HG02610 (cell line): Measurements from ENCODE around the gene TNFRSF1A.

Experiments
- ATAC-seq: cut with Tn5 transposase; IDR thresholded peaks from one replicate; pipeline ENCODE4 v1.9.1; 2021; ENCODE audit warnings: mild to moderate bottlenecking, moderate library complexity; ENCODE audit not compliant: unreplicated experiment

TNFRSF1A gene

GRCh38 chr12:6341417-6342139, at the start of gene TNFRSF1A:
Gene TNFRSF1A (minus strand): TSS chr12:6342076. CDS start chr12:6341814, 262 bp downstream.
- ATAC-seq, result peak; percentile 32

DNA sequence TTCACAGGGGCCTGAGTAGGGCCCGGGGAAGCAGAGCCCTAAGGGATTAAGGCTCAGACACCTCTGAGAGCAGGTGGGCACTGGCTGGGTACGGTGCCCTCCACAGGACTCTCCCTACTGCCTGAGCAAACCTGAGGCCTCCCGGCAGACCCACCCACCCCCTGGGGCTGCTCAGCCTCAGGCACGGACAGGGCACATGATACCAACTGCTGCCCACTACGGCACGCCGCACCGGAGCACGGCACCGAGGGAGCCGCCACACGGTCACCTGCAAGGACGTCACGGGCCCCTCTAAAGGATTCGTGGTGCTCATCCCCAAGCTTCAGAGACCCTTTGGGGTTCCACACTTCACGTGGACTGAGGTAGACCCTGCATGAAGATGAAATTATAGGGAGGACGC, 49.1 kb upstream of the TNFRSF1A start:
- no peak for ATAC-seq

DNA sequence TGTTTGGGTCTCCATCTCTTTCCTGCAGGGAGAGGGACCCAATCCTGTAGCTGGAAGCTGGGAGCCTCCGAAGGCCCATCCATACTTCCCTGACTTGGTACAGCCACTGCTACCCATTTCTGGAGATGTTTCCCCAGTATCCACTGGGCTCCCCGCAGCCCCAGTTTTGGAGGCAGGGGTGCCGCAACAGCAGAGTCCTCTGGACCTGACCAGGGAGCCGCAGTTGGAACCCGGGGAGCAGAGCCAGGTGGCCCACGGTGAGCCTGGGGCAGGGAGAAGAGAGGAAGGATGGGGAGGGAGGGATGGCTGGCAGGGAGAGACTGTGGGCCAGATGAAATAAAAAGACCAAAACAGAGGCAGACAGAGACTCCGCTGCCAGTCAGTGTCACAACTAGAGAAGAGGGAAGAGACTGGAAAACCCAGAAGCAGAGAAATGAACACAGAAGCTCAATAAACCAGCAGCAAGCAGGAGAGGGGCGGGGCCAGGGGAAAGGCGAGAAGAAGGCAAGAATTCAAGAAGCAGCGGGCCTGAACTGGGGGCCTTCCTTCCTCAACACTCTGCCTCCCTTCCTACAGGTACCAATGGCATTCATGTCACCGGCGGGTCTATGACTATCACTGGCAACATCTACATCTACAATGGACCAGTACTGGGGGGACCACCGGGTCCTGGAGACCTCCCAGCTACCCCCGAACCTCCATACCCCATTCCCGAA, 48.4 kb upstream of the TNFRSF1A start:
- no peak for ATAC-seq

- no peak for ATAC-seq
Observed at GRCh38 chr12:6387541-6387940, 45.7 kb upstream of the TNFRSF1A start.

- no peak for ATAC-seq
Observed at GRCh38 chr12:6386491-6386890, 44.6 kb upstream of the TNFRSF1A start.

GRCh38 chr12:6386038-6386437, 44.2 kb upstream of the TNFRSF1A start:
- ATAC-seq, result no peak

DNA sequence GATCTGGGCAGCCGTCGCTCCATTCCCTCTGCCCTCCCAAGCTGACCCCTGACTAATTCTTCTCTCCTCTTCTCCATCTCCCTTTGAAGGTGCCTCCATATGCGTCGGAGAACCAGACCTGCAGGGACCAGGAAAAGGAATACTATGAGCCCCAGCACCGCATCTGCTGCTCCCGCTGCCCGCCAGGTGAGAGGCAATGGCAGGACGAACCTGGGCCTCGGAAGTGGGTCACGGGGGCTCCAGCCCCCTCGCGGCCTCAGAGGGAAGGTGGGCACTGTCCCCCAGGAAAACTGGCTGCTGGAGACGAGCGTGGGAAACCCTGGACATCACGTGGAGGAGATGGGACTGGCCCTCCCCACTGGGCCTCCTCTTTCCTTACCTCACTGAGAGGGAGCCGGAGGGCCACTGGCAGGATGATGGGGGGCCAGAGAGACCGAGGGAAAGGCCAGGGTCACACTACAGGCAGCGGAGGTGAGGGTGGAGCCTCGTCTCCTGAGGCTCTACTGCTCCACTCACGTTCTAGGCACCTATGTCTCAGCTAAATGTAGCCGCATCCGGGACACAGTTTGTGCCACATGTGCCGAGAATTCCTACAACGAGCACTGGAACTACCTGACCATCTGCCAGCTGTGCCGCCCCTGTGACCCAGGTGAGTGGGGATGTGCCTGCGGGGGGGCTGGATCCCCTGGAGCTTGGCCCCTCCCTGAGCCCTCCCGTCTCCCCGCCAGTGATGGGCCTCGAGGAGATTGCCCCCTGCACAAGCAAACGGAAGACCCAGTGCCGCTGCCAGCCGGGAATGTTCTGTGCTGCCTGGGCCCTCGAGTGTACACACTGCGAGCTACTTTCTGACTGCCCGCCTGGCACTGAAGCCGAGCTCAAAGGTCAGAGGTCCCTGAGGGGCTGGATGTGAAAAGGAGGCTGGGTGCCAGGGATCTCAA, 42.9 kb upstream of the TNFRSF1A start:
- ATAC-seq, result no peak

DNA sequence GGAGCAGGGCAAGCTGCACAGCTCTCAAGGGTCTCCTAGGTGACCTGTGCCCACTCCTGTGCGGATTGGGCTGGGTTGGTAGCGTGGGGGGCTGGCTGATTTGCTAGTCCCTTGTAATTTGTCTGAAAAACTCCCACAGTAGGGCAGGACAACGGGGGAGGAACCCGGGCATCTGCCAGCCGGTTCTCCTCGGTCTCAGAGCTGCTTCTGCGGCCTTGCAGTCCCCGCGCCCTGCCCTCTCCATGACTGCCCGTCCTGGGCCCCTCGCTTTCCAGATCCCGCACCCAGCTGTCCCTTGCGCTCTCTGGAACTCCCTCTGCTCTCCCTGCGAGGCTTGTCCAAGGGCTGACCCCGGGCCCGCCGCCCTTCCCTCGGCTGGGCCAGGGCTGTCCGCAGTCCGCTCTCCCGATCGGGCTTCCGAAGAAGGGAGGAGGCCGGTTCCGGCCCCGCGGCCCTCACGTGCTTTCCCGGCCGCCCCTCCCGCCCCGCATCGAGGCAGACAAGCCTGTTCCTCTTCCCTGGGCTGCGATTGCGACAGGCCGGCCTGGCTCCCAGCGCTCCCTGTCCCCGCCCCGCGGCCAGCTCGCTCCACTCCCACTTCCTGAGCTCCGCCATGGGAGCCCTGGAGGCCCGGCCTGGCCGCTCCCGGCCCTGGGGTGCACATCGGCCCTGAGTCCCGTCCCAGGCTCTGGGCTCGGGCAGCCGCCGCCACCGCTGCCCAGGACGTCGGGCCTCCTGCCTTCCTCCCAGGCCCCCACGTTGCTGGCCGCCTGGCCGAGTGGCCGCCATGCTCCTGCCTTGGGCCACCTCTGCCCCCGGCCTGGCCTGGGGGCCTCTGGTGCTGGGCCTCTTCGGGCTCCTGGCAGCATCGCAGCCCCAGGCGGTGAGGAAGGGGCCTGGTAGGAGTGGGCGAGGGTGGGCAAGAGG, 42.0 kb upstream of the TNFRSF1A start, which contains the start of gene LTBR:
Gene LTBR (plus strand): TSS at position 591 of the 927 bp plus-strand sequence. CDS start 197 bp downstream, at position 788.
- no peak for ATAC-seq

DNA sequence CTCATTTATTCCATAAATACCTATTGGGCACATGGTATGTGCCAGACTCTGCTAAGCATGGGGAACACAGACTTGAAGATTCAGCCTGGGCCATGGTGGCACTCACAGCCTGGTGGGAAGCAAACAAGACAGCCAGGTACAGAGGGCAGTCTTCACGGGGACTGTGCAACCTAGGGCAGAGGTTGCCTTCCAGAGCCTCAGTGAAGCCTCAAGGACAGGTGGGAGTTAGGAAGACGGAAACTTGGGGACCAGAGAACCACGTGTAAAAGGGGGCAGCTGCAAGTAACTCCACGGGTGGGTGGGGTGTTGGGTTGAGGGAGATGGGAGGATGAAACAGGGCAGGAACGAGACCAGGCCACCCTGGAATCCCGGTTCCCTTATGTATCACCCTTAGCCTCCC, 41.1 kb upstream of the TNFRSF1A start:
- ATAC-seq, result no peak

DNA sequence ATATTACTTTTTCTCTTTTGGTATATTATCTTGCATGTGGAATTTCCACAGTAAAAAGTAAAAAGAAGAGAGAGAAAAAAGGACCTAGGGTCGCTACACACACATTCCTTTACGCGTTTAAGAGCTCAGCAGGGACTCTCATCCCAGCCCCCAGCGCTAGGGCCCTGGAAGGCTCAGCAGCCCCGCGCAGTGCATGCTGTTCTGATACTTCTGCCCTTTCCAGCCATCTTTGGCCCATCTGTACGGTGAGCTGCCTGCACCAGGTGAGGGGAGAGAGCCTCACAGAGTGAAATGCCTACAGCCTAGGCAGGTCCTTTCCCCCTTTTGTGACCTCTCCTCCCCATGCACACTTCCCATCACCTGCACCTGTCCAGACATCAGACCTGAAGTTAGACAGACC, 40.5 kb upstream of the TNFRSF1A start:
- no peak for ATAC-seq

DNA sequence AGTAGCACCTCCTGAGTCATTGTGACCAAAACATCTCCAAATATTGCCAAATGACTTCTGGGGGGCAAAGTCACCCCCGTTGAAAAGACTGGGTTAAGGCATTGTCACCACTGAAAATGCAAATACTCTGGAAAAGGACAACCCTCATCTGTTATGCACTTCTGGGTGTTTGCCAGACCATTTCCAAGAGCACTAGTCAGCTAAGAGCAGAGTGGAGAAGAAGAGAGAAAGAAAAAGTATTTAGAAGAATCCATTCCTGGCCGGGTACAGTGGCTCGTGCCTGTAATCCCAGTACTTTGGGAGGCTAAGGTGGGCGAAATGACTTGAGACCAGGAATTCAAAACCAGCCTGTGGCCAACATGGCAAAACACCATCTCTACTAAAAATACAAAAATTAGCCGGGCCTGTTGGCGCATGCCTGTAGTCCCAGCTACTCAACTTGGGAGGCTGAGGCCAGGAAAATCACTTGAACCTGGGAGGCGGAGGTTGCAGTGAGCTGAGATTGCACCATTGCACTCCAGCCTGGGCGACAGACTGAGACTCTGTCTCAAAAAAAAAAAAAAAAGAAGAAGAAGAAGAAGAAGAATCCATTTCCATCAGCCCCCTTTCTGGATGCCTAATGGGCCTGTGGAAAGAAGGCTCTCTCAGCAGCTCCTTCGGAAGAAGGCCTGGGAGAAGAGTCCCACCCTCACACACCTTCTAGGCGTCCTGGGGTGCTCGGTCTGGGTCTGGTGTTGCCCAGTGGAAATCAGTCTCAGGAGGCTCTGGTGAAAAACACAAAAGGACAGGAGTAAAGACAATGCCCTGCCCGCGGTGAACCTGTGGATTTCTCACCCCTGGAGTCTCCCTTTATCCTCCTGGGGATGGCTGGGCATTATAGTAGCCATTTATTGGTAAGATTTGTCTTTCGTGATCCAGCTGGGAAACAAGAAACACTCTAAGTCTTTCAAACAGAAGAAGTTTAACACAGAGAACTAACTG, 38.6 kb upstream of the TNFRSF1A start:
- no peak for ATAC-seq

- no peak for ATAC-seq
Observed at GRCh38 chr12:6378709-6379472, 37.0 kb upstream of the TNFRSF1A start.

- ATAC-seq, result no peak
Observed at GRCh38 chr12:6377667-6377994, 35.8 kb upstream of the TNFRSF1A start.

DNA sequence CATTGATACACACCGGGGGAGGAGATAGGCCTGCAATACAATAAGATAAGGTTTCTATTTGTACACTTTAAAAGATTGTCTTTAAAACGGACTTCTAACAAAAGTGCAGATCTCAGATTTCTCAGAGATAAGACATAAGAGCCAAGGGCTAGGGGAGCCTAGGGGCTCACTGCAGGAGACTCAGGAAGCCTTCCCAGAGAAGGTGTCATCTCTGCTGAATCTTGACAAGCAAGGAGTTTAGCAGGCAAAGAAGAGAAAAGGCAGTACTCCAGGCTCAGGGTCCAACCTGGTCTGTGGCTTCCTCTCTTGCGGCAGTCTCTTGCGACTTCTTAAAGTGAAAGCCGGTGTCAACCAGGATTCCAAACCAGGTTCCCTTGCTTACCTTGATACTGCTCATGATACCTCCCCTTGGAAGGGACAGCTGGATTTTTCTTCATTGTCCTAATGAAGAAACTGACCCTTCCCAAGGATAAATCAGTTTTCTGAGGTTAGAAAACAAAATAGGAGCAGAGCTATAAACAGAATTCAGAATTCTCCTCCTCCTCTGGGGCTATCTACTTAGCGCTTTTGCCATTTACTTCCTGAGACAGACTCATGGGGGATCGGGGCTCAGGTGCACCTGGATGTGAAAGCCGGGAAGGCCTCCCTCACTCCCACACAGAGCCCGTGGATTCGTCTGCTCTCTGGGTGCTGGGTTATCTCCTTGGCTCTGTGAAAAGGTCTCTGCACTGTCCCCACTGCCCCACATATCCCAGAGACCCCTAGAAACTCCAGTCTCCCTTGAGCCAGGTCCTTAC, 35.2 kb upstream of the TNFRSF1A start:
- no peak for ATAC-seq

DNA sequence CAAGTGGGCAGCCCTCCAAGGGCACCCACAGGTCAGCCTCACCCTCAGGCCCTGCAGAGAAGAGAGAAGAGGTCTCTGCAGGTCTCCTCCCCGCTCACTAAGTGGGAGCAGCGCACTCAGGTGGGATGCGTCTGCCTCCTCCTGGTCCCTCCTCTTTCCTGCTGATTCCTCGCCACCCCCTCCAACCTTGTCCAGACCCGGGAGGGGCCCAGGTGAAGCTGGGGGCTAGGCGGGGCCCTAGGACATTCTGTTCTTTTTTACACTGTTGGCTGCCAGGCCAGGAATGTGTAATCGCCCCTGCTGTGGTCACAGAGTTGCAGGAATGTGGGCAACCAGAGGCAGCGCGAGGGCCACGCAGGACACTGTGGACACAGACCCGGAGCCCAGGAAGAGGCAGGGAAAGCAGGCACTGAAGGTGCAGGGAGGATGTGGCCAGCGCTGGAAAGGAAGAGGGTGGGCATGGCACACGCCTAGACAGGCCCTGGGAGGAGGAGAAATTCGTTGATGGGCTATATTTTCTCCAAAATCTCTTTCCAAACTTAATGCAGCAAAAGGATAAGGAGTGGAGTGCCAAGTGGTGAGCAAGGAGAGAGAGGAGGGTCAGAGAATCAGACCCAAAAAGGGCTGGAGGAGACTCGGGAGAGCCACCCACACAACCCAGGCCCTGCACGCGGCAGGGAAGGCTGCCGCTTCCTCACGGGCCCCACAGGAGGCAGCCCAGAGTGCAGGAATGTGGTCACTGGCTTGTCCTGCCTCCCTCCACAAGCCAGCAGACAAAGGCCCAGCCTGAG, 34.4 kb upstream of the TNFRSF1A start:
- no peak for ATAC-seq

DNA sequence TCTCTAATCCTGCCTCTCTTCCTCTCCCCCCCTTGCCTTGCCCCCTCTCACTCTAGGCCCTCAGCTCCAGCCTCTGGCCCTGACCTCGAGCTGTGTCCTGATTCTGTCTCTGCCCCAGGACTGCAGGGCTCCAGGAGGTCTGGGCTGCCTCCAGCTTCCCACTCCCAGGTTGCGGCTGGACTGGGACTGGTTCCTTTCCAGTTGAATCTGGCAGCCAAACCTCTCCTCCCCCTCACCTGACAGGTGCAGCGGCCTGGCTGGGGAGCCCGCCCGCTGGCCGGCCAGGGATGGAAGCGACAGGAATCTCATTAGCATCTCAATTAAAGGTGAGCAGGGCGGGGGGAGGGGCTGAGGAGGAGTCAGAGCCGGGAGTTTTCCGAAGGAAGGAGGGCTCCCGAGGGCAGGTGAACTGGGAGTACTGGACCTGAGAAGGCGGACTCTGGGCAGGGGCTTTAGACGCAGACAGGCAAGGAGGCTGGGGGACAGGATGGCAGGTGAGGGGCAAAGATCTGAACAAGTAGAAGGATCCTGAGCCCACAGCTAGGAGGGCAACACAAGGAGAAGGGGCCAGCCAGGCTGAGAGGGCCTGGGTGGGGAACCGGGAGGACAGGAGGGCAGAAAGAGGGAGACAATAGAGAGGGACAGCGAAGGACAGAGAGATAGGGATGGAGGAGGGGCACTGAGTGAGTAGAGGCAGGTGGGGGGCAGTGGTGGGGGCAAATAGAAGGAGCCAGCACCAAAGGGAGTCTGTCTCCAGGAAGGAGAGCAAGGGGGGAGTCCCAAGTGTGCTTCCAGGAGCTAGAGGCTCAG, 33.6 kb upstream of the TNFRSF1A start, which contains the start of gene SCNN1A:
Gene SCNN1A (minus strand): TSS at position 295 of the 810 bp plus-strand sequence. CDS start 780 bp downstream, outside the sequence.
- no peak for ATAC-seq
